NCI-H1048 (cell line): ENCODE results near the gene TFDP2.
"Not testable (repeated sequence)": the region's sequence is repeated elsewhere in the genome, so short reads cannot be mapped to it uniquely, and the experiment has no call there.

Experiments
- DNase-seq: peaks from one replicate; lab custom pipeline; 2025; lab: John Stamatoyannopoulos, UW

Gene TFDP2

DNA sequence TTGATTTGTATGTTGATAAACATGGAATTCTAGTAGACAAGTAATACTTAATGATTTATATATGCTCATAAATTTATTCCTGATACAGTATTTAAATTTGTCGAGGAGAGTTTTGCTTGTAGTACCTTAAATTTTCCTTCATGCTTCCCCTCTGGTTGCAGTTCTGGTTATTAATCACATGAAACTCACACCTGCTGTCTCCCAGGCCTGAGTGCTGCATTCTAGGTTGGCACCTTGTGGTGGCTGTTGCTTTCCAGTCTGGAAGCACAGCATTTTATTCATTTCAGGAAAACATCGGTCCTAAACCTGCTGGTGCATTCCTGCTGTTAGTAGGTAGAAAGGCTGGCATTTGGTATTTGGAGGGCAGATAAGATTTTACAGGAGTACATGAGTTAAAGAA, 228.0 kb downstream of the TFDP2 start:
- DNase-seq = no peak

DNA sequence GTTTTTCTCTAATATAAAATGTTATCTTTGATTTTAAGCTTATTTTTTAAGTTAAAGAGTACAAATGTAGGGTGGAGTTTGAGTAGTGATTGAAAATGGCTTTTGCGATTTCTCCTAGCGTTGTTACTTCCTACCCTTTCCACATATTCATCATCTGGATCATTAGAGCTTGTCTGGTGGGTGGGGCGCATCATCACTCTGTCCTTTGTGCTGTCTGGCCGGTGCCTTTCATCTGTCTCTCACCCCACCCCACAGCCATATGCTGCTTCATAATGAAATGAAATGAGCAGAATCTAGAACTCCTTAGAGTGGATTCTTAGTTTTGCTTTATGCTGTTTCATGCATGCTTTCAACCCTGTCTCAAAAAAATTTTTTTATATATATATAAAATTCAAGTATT, 228.6 kb downstream of the TFDP2 start:
- no peak for DNase-seq

DNA sequence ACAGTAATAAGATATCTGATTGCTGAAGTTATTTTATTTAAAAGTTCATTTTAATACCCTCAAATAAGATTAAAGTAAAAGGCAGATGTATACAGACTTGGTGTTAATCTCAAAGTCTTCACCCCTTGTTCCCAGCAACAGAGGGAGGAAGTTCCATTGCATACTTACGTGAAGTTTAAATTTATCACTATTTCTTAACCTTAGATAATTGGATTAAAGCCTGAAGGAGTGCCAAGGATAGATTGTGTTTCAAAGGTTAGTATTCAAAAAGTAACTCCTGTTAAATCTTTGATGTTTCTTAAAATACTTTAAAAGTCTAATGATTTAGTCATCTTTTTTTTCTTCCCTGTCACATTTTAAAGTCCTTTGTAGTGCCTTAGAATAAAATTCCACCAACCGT, 233.6 kb downstream of the TFDP2 start:
- no peak for DNase-seq

DNA sequence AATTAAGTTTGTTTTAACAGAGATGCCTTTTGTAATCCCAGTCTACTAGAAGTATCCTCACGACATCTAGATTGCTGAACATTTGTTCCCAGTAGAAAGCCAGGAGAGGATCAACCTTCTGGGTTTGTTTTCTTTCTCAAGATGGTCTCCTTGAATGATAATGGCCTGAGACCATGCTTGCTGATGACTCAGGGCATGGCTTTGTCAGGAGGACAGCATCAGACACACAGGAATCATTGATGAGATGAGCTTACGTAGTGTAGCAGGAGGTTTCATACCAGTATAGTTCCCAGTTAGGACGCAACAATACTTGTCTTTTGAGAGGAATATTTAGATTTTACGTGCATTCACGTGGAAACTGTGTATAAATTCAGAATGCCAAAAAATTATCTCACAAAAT, 234.3 kb downstream of the TFDP2 start:
- no peak for DNase-seq

DNA sequence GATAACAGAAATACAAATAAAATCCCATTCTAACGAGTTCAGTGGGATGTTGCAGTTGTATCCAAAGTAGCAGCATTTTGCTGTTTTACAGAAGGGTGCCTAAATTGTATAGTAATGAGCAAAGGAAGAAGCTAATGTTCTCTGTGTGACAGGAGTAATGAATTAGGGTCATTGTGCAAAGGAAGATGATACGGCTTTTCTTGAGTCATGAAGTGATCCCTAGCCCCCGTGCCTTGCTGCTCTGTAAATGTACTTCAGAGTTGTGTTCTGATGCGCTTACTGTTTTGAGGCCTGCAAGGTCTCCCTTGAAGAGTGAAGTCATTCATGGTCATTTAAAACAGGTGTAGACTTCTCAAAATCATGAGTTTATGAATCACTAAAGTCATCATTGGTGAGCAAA, 235.0 kb downstream of the TFDP2 start:
- DNase-seq = no peak

DNA sequence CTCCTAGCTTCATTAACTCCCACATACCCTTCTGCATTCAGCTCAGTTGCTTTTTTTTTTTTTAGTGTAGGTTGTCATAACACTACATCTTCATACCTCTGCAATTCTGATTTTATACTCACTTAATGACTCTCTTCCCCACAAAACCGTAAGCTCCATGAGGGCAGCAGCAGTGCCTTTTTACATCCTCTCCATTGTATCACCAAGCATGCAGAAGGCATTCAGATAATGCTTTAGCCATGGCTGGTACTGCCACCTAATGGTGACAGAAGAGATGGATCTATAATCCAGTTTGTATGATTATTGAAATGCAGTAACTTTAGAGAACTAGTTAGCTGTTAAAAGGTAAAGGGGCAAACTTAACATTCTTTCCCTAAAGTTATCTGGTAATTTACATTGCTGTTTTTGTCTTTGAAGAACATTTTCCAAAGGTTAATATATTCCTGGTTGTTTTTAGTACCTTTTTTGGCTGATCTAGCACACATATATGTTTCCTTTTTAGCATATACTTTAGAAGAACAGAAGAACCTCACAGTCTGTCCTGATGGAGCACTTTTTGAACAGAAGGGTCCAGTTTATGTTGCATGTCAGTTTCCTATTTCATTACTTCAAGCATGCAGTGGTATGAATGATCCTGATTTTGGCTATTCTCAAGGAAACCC, 236.1 kb downstream of the TFDP2 start:
- DNase-seq = no peak

DNA sequence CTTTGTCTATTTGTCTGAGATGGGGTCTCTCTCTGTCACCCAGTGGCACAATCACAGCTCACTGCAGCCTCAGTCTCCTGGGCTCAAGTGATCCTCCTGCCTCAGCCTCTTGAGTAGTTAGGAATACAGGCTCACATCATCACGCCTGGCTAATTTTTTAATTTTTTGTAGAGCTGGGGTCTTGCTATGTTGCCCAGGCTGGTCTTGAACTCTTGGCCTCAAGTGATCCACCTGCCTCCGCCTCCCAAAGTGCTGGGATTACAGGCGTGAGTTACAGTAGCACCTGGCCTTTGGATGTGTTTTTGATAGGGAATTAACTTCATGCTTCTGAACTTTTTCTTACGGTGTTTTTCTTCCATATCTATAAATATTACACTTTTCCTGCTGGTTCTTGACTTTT, 239.4 kb downstream of the TFDP2 start:
- not testable (repeated sequence) for DNase-seq

DNA sequence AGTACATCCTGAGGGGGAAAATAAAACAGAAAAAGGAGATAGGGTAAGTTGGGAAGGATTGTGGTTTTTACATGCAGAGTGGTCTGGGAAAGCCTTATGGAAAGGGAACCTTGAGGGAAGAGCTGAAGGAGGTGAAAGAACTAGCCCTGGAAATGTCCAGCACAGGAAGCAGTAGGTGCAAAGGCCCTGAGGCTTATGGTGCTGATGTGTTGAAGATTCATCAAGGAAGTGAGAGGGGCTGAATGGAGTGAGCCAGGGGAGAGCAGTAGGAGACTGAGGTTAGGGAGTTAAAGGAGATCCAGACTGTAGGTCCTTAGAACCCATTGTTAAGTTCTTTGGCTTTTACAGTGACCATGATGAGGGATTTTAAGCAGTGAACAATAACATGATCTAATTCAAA, 239.9 kb downstream of the TFDP2 start:
- DNase-seq = no peak

DNA sequence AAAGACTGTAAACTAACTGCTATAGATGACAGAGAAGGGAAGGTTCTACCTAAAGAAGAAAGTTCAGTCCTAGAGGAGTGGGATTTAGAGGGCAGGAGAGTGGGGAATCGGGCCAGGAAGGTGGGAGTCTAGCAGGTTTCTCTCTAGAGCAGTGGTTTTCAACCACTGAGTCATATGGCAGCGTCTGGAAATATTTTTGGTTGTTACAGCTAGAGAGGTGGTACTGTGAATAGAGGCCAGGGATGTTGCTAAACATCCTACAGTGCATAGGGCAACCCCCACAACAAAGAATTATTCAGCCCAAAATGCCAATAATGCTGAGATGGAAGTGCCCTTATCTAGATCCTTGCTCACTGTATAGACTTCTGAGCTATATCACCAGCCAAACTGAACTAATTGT, 244.2 kb downstream of the TFDP2 start:
- no peak for DNase-seq

DNA sequence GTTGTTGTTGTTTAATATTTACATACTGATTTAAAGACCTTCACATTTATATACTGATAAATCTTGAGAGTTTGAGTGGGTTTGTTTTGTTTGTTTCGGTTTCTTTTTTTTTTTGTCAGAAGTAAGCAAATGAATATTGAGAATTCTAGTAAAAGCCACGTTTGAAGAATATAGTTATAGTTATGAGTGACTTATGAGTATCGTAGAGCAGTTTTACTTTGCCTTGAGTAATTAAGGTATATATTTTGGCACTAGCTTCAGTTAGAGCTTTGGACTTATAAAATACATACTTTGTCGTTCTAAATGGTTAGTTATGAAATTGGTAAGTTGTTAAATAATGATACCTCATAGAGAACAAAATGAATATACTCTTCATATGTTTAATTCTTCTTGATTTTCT, 245.1 kb downstream of the TFDP2 start:
- no peak for DNase-seq

DNA sequence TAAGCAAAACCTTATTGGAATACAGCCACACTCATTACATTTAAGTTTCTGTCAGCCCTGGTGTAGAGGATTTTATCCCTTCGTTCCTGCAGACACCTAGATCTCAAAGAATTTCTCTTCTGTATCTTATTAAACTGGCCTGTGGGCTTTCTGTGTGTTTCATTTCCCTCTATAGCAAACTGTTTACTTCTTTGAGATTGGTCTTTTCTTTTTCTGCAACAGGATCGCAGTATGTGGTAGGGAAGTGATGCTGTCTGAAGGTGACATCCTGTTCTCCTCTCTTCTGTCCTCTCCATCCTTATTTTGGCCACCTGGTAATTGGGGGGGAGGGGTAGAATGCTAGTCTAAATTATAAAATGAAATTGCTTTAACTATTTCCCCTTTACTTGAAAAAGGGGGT, 247.4 kb downstream of the TFDP2 start:
- no peak for DNase-seq

DNA sequence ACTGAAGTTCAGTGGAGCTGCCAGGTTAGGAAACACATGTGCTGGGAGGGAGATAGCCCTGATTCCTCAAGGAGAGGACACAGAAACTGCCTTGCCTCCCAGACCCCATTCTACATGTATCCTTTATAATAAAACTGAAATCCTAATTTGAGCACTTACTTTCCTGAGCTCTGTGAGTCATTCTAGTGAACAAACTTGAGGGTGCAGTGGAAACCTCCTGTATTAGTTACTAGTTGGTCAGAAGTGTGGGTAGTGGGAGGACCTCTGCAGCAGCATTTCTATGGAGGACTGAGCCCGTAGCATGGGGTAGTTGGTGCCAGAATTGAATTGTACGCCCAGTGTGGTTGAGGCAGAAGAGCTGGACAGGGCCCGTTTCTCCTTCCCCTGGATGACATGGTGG, 249.0 kb downstream of the TFDP2 start:
- DNase-seq = no peak

DNA sequence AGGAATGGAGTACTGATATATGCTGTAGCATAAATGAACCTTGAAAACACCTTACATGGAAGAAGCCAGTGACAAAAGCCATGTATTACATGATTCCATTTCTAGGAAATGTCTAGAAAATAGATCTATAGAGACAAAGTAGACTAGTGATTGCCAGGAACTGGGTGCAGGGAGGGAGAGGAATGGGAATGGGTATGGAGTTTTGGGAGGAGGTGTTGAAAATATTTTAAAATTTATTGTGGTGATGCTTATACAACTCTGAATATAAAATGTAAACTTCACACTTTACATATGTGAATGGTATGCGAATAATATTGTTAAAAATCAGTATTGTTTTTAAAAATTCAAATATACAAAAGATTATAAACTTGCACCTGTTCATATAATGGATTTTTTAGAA, 250.4 kb downstream of the TFDP2 start:
- no peak for DNase-seq

DNA sequence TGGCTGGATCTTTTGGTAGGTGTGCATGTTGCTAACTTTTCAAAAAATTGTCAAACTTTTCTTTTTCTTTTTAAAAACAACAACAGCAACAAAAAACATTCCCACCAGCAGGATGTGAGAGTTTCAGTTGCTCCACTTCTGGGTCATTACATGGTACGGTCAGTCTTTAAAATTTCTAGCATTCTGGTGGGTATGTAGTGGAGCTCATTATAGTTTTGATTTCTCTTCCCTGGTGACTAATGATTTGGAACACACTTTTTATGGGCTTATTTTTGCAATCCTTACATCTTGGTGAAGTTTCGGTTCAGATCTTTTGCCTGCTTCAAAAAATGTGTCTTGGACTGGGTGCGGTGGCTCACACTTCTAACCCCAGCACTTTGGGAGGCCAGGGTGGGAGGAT, 253.6 kb downstream of the TFDP2 start:
- DNase-seq = no peak

DNA sequence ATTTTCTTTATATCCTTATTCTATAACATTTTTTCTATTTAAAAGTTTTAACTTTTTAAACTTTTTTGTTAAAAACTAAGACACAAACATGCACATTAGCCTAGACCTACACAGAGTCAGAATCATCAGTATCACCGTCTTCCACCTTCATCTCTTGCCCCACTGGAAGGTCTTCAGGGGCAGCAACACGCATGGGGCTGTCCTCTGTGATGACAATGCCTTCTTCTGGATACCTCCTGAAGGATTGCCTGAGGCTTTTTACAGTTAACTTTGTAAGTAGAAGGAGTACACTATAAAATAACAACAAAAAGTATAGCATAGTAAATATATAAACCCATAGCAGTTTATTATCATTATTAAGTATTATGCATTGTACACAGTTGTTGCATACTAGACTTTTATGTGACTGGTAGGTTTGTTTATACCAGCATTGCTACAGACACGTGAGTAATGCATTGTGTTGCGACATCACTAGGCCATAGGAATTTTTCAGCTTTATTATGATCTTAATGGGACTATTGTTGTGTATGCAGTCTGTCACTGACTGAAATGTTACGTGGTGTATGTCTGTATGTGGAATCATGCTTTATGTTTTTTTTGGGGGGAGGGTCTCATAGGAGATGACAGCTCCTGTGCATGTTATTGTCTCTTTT, 254.7 kb downstream of the TFDP2 start:
- DNase-seq = no peak
